LNCaP clone FGC (cell line): ENCODE data around the gene TDRD7.

ENCODE experiments used
- DNase-seq: peaks from one replicate; pipeline ENCODE4 v3.0.0-alpha.2; 2011; ENCODE audit warnings: low read depth
- H3K4me3 ChIP-seq: 2 replicates; pipeline ENCODE4 v1.5.1; 2011; ENCODE audit warnings: mild to moderate bottlenecking, low read depth, low read length, control low read depth
- TF ChIP-seq, protein P1 (sequence below): IDR thresholded peaks from 2 replicates; pipeline ENCODE4 v1.5.1; 2012; ENCODE audit warnings: mild to moderate bottlenecking; ENCODE audit not compliant: control insufficient read depth, insufficient read depth; ENCODE audit errors: extremely low read depth

TDRD7 gene

DNA sequence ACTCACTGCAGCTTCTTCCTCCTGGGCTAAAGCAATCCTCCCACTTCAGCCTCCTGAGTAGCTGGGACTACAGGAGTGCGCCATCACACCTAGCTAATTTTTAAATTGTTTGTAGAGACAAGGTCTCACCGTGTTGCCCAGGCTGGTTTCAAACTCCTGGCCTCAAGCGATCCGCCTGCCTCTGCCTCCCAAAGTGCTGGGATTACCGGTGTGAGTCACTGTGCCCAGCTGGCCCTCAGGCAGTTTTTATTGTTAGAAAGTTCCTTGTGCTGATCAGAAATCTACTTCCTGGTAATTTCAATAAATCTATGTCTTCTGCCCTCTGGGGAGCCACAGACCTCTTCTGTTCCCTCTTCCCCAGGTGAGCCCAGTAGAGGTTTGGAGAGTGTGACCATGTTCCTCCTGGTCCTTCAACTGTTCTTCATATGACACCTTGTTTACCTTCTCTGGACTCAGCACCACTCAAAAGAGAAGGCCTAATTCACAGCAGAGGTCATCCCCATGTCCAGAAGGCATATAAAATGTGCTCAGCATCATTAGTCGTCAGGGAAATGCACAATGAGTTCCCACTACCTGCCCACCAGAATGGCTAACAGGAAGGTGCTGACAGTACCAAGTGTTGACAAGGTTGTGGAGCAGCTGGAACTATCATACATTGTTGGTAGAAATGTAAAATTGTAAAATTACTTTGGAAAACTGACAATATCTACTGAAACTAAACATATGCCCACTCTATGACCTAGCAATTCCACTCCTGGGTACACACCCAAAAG lies 99.9 kb downstream of the TDRD7 start:
- no peak overlapping the region for H3K4me3 ChIP-seq
- DNase-seq = no peak
- TF ChIP-seq, protein P1, sequence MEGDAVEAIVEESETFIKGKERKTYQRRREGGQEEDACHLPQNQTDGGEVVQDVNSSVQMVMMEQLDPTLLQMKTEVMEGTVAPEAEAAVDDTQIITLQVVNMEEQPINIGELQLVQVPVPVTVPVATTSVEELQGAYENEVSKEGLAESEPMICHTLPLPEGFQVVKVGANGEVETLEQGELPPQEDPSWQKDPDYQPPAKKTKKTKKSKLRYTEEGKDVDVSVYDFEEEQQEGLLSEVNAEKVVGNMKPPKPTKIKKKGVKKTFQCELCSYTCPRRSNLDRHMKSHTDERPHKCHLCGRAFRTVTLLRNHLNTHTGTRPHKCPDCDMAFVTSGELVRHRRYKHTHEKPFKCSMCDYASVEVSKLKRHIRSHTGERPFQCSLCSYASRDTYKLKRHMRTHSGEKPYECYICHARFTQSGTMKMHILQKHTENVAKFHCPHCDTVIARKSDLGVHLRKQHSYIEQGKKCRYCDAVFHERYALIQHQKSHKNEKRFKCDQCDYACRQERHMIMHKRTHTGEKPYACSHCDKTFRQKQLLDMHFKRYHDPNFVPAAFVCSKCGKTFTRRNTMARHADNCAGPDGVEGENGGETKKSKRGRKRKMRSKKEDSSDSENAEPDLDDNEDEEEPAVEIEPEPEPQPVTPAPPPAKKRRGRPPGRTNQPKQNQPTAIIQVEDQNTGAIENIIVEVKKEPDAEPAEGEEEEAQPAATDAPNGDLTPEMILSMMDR = no peak

GRCh38 chr9:97512966-97513560 lies 101.2 kb downstream of the TDRD7 start:
- DNase-seq = no peak
- H3K4me3 ChIP-seq = no peak overlapping the region
- TF ChIP-seq, protein P1 = no peak

- no peak overlapping the region for H3K4me3 ChIP-seq
- TF ChIP-seq, protein P1 = no peak
- no peak for DNase-seq
These were observed 102.6 kb downstream of the TDRD7 start for GRCh38 chr9:97514531-97514930.

DNA sequence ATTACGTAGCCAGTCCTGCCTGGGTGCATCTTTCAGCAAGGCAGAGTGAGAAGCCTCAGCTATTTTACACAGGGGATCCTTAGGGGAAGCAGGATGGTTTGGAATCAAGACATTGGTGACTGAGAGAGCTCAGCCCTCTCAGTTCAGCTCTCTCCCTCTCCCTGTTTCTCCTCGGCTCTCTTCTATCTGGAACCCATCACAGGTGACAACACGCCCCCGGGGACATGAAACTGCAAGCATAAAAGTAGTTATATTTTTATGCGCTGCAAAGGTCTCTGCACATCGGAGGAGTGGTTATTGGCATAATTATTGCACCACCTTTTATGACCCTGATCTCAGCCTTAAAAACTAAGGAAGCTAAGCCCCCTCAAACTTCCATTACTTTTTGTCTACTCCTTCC lies 103.8 kb downstream of the TDRD7 start:
- DNase-seq = no peak
- no peak overlapping the region for H3K4me3 ChIP-seq
- TF ChIP-seq, protein P1 = no peak

GRCh38 chr9:97516111-97516510 lies 104.2 kb downstream of the TDRD7 start:
- TF ChIP-seq, protein P1 = no peak
- no peak for DNase-seq
- no peak overlapping the region for H3K4me3 ChIP-seq

DNA sequence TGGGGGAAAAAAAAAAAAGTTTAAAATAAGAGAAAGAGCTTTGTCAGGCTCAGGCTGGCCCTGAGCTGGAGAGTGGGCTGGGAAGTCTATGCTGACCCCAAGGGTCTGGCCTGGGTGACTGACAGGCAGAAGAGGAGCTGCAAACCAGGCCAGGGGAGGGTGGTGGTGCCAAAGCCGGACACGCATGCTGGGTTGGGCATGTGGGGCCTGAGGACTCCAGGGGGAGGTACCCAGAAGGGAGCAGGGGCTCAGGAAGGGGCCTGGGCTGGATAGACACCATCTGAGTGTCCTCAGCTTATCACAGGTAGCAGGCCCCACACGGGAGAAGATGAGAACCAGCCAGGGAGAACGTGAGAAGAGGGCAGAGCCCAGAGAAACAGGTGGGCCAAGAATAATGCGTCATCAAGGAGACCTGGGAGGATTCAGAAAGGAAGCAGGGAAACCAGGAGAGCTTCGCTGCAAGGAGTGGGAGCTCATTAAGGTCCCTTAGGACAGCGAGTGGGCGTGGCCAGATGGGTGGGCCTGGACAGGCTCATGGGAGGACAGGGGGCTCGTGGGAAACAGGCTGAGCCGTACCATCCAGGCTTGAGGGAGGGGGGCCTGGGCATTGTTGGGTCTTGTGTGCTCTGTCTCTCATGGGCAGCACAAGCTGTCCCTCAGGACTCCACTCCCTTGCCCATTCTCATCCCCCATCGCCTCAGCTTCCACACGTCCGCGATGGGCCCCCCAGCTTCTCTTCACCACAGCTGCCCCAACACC lies 105.6 kb downstream of the TDRD7 start:
- no peak for DNase-seq
- no peak overlapping the region for H3K4me3 ChIP-seq
- TF ChIP-seq, protein P1 = no peak
